Measurements from ENCODE around the gene NFILZ.
"Not testable (repeated sequence)": the region's sequence is repeated elsewhere in the genome, so short reads cannot be mapped to it uniquely, and the experiment has no call there.

NFILZ gene

DNA sequence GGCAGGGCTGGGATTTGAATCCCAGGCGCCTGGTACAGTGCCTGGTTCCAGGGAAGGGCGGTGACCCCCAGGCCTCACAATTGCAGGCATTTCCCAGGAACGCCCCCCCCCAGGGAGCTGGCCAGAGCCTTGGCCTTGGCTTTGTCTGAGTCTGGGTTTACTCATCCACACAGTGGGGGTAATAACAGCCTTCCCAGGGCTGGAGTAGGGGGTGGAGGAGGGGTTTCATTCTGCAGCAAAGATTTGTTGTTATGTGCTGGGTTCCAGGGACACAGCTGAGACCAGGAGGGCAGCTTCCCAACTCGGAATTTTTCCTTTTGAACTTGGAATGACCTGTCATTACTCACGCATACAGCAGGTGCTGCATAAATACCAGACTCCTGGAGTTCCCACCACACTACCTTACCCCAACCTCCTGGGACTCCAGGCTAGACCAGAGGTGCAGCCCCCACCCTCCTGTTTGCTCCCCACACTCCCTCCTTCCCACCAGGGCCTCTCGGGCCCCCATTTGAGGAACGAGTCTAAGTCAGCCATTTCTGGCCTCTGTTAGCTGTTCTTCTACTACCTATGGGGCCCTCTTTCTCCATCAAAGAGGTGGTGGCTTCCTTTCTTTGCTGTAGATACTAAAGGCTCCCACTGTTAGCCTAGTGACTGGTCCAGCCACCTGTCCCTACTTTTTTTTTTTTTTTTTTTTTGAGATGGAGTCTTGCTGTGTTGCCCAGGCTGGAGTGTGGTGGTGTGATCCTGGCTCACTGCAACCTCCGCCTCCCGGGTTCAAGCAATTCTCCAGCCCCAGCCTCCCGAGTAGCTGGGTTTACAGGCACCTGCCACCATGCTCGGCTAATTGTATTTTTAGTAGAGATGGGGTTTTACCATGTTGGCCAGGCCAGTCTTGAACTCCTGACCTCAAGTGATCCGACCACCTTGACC is 18.3 kb upstream of the NFILZ start:
- DNase-seq (ENCODE audit: low spot score) = no peak

DNA sequence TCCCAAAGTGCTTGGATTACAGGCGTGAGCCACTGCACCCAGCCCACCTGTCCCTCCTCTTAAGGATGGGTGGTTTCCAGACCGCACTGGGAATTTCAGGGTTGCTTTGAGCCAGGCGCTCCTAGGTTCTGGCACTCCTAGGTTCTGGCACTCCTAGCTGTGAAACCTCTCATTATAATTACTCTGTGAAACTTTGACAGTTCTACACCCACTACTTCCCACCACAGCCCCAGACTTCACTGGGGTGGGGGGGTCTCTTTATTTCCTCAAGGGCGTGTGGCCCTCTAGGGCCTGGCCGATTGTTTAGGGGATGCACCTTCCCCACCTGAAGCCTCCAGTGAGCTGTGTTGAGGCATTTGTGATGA is 17.6 kb upstream of the NFILZ start:
- DNase-seq (ENCODE audit: low spot score) = no peak

DNA sequence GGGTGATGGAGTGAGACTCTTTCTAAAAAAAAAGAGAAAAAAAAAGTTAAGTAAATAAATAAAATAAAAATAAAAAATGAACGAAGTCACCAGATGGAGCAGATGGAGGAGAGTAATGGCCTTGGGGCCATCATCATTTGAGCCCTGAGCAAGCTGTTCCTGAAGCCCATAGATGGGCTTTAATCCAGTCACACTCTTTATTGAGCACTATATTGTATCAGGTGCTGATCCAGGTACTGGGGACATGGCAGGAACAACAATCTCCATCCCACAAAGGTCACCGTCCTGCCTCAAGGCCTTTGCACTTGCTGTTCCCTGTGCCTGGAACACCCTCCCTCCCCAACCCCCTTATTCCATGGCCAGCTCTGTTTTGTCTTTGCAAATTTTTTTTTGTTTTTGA is 16.0 kb upstream of the NFILZ start:
- DNase-seq (ENCODE audit: low spot score) = no peak

DNA sequence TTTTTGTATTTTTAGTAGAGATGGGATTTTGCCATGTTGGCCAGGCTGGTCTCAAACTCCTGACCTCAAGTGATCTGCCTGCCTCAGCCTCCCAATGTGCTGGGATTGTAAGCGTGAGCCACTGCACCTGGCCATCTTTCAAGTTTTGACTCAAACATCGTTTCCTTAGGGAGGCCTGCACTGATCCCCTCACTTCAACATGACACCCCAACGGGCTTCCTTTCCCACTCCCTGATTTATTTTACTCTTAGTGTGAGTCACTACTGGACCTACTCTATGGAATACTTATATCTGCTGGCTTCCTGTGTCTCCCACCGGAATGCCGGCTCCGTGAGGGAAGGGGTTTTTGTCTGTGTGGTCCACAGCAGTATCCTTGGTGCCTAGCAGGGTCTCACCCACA is 15.4 kb upstream of the NFILZ start:
- no peak for DNase-seq (ENCODE audit: low spot score)

DNA sequence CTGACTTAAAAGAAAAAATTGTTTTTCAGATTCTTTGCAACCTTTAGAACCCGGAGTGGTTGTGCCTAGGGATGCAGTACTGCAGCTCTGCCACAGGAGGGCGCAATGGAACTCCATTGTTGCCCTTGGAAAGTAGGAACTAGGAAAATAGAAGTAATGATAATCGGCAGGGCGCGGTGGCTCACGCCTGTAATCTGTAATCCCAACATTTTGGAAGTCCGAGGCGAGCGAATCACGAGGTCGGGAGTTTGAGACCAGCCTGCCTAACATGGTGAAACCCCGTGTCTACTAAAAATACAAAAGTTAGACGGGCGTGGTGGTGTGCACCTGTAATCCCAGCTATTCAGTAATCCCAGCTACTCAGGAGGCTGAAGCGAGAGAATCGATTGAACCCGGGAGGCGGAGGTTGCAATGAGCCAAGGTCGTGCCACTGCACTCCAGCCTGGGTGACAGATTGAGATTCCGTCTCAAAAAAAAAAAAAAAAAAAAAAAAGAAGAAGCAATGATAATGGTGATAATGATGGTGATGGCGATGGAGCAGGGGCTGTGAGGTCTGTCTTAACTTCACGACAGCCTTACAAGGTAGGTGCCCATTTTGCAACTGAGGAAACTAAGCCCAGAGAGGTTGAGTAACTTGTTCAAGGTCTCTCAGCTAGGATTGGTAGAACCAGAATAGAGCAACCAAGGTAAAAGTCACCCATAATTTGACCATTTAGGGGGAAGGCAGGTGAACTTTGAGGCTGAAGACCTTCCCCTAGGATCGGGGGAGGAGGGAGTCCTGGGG is 14.4 kb upstream of the NFILZ start:
- DNase-seq (ENCODE audit: low spot score) = peak; percentile 52

DNA sequence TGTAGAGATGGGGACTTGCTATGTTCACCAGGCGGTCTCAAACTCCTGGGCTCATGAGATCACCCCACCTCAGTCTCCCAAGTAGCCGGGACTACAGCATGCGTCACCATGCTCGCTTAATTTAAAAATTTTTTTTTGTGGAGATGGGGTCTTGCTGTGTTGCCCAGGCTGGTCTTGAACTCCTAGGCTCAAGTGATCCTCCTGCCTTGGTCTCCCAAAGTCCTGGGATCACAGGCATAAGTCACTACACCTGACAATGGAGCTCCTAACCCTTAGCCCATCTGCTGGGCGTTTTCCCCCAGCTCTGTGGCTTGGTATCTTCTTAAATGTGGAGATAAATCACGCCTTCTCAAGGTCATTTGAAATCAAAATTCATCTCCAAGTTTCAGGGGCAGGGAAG is 13.6 kb upstream of the NFILZ start:
- DNase-seq (ENCODE audit: low spot score) = no peak

DNA sequence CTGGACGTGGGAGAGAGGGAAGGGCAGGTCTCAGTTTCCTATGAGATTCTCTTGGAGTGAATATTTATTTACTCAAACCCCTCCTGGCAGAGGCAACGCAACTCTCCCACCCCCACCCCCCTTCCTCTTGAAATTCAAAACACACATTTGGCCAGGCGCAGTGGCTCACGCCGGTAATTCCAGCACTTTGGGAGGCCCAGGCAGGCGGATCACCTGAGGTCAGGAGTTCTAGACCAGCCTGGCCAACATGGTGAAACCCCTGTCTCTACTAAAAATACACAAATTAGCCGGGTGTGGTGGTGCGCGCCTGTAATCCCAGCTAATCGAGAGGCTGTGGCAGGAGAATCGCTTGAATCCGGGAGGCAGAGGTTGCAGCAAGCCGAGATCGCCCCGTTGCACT is 13.1 kb upstream of the NFILZ start:
- DNase-seq (ENCODE audit: low spot score) = not testable (repeated sequence)

DNA sequence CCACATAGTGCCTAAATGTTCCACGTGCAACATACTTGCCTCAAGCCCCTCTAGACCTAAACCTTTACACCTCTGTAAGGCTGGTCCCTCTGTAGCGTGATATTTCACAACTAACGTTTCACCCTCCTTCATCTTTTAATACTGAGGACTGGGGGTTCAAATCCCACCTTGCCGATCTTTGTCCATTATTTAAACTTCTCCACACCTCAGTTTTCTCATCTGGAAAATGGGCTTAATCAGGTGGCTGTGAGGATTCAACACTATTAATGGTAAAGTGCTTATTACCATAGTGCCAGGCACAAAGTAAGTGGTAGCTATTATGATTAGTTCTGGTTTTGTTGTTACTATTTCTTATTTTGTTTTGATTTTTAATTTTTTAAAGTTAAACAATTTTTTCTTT is 12.4 kb upstream of the NFILZ start:
- DNase-seq (ENCODE audit: low spot score) = no peak

DNA sequence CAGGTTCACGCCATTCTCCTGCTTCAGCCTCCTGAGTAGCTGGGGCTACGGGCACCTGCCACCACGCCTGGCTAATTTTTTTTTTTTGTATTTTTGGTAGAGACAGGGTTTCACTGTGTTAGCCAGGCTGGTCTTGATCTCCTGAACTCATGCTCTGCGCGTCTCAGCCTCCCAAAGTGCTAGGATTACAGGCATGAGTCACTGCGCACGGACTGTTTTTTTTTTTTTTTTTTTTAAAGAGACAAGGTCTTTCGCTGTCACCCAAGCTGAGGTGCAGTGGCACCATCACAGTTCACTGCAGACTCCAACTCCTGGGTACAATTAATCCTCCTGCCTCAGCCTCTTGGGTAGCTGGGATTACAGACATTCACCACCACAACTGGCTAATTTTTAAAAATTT is 11.7 kb upstream of the NFILZ start:
- no peak for DNase-seq (ENCODE audit: low spot score)

DNA sequence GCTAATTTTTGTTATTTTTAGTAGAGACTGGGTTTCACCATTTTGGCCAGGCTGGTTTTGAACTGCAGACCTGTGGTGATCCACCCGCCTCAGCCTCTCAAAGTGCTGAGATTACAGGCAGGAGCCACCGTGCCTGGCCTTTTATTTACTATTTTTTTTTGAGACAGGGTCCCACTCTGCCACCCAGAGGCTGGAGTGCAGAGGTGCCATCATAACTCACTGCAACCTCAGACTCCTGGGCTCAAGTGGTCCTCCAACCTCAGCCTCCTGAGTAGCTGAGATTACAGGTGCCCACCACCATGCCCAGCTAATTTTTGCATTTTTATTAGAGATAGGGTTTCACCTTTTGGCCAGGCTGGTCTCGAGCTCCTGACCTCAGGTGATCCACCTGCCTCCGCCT is 7.5 kb upstream of the NFILZ start:
- not testable (repeated sequence) for DNase-seq (ENCODE audit: low spot score)

DNA sequence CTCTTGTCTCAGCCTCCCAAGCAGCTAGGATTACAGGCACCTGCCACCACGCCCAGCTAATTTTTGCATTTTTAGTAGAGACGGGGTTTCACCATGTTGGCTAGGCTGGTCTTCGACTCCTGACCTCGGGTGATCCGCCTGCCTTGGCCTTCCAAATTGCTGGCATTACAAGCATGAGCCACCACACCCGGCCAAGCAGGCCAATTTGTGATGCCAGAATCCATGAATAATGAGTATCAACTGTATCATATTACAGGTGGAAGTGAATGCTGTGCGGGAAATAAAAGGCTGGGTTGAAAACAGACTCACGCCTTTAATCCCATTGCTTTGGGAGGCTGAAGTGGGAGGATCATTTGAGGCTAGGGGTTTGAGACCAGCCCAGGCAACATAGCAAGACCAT is 3.6 kb upstream of the NFILZ start:
- DNase-seq (ENCODE audit: low spot score) = no peak

DNA sequence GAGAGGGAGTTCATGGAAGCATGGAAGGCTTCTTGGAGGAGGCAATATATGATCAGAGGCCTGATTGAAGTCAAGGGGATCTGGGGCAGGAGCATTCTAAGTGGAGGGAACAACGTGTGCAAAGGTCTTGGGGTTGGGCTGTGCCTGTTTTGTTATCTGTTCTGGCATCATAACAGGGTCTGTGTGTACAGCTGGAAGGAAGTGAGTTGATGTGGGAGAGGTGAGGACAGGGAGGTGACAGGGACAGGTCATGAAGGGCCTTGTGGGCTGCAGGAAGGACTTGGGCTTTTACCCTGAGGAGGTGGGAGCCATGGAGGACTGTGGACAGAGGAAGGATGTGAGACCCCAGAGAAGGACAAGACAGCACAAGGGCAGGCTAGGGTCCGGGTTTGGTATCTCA is 1.2 kb upstream of the NFILZ start:
- DNase-seq (ENCODE audit: low spot score) = no peak

DNA sequence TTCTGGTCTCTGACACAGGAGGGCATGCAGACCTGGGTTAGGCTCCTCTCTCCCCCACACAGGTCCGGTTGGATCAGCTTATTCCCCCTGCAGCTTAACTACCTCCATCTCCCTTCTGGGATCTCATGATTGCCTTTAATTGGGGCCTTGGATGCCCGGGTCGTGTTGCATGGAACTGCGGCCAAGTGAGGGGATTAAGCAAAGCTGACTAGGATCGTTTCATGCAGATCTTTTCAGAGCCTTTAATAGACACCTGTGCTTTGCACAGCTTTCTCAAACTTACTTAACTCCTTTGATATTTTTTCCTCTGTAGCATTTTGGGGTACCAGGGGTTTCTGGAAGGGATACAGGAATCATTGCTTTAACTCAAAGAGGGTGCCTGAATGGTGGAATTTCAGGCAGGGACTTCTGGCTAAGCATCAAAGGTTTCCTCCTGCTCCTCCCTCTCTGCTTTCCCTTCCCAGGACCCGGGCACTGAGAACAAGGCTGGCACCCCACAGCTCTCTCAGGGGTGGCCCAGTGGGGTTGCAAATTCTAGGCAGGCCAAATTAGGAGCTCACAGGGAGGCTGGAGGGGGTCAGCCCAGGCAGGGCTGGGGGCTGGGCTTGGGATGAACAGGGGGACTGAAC is 477 bp downstream of the NFILZ start:
- no peak for DNase-seq (ENCODE audit: low spot score)

DNA sequence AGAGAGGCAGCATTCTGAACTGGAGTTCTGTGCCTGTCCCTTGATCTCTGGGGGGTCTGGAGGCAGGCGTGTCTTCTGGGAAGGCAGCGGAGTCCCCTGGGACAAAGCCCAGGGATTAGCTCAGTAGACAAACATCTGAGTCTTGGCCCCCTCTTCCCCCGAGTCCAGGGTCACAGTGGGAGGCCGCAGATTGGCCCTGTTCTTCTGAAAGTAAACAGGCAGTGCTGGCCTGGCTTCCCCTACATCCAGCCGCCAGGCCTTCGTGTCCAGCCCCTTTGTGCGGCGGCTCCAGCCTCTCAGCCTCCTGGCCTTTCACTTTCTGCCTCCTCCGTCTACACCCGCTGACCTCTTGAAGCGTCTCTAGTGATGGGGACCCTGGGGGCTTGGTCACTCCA is 989 bp downstream of the NFILZ start:
- no peak for DNase-seq (ENCODE audit: low spot score)

DNA sequence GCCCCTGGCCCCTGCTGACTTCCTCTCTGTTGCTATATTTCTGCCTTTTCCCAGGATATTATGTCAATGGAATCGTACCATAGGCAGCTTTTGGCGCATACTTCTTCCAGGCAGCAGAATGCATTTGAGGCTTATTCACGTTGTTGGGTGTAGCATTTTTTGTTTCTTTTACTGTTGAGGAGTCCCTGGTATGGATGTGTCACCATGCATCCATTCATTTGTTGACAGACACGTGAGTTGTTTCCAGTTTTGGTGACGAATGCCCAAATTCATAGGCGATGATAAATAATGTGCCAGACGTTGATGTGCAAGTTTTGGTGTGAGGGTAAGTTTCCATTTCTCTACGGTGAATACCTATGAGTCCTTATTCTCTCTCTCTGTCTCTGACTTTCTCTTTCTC is 5.0 kb downstream of the NFILZ start:
- DNase-seq (ENCODE audit: low spot score) = no peak

DNA sequence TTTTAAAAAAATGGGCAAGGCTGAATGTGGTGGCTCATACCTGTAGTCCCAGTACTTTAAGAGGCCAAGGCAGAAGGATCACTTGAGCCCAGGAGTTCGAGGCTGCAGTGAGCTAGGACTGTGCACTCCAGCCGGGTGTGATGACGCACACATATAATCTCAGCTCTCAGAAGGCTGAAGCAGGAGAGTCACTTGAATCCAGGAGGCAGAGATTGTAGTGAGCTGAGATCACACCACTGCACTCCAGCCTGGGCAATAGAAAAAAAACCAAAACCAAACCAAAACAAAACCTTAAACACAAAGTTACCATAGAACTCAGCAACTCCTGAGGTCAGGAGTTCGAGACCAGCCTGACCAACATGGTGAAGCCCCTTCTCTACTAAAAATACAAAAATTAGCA is 6.6 kb downstream of the NFILZ start:
- DNase-seq (ENCODE audit: low spot score) = not testable (repeated sequence)

DNA sequence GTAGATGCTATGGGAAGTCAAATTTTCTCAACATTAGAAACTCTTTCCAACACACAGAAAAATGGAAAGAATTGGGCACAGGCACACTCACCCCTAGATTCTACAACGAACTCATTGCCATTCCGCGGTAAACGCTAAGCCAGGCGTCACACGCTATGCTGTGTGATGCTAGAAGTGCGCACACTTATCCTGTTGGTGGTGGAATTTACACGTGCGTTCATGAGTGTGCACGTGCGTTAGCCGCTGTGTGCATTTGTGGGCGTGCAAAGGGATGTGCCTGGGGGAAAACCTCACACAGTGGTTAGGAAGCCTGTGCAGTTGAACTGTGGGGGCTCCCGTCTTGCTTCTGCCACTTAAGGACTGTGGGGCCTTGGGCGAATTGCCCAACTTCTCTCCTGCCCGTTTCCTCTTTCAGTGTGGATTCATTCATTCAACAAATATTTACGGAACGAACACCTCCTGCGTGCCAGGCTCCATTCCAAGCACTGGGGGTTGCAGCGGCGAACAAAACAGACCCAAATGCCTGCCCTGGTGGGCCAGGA is 7.7 kb downstream of the NFILZ start:
- DNase-seq (ENCODE audit: low spot score) = no peak

DNA sequence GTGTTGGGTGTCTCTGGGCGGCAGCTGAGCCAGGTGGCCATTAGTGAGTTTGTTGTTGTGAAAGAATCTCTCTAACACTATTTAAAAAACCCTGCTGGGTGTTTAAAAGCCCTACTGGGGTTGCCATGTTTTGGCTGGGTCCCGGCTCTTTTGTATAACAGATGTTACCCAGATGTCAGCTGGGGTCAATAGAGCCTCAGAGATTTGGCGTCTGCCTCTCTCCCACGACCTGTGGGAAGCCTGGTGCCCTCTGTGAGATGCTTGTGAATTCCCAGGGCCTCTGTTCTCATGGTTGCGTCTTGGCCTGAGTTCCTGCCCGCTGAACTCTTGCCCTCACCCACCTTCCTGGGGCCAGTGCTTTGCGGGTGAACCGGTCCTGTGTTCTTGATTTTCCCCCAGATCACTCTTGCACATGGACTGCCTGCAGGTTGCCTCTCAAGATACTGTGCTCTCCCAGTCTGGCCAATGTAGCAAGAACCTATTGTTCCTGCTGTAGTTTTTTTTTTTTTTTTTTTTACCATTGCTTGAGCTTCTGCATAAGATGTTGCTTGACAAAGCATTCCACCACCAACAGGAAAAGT is 9.5 kb downstream of the NFILZ start:
- no peak for DNase-seq (ENCODE audit: low spot score)

DNA sequence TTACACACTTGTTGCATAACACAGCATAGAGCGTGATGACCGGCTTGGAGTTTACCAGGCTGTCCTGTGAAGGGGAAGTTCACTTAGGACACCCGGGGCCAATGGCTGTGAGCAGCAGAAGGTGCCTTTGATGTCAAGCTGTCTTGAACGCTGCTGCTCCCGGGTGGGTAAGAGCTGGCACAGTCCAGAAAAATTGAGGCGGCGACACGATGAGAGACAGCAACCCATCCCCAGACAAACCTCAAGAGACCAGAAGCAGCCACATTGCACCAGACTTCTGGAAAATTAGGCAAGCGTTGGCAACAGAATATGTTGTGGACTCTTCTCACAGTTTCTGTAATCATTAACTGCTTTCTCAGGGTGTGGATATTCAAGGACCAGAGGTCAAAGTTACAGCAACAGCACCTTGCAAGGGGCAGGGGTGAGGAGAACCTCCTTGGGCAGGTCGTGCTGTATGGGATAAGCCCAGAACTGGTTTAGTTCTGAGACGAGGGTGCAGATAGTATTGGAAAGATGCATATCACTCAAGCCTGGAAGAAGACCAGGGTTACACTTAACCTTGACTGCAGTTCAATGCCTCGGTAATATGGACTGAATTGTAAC is 10.1 kb downstream of the NFILZ start:
- DNase-seq (ENCODE audit: low spot score) = no peak

DNA sequence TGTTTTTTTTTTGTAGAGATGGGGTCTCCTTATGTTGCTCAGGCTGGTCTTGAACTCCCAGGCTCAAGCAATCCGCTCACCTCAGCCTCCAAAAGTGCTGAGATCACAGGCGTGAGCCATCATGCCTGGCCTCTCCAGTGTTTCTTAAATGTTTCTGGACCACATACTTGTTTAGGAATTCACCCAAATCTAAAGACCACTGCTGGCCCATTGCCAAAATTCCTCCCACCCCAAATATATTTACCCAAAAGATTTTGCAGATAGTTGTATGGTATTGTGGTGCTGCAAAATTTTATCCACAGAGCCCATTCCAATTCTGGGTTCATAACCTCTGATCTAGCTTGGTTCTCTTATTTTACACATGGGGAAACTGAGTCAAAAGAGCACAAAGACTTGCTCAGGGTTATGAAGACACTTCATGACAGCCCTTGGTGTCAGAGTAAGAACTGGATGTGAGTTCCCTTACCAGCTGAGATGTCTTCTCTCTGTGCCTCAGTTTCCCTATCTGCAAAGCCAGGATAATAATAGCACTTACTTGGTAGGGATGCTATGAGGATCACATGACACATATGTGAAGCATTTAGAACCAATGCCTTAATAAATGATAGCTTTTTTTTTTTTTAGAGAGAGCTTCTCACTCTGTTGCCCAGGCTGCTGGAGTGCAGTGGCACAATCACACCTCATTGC is 10.9 kb downstream of the NFILZ start:
- no peak for DNase-seq (ENCODE audit: low spot score)

DNA sequence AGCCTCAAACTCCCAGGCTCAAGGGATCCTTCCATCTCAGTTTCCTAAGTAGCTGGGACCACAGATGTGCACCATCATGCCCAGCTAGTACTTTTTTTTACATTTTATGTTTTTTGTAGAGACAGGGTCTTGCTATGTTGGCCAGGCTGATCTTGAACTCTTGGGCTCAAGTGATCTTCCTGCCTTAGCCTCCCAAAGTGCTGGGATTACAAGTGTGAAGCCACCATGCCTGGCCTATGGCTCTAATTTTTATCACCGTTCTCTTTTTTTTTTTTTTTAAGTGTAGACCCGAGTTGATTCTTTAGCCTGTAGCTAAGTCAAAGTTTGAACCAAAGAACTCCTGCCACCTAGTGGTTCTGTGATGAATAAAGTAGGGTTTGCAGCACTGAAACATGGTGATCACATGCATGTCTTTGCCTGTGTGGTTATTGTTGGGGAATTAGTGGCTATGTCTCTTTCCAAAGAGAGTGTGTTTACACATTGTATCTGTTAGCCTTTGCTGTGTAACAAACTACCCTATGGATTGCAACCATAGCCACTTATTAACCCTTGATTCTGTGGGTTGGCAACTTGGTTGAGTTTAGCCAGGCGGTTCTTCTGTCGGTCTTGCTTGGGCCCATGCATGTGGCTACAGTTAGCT is 11.6 kb downstream of the NFILZ start:
- peak; percentile 41 for DNase-seq (ENCODE audit: low spot score)
